Small intestine (tissue), 7 donors: ENCODE measurements around the gene KIF22. TPM values are rescaled to one million over a fixed set of nuclear protein-coding genes. Genes with fewer than 3 reads are reported as not detected.
A peak's percentile ranks its signal among the peaks of the same experiment; 100 is the strongest.

Experiments used
- DNase-seq, 2 donors: peaks; one replicate each; pipeline versions ENCODE4 v3.0.0 to v3.0.0-alpha.2; 2013
- FAIRE-seq: peaks from 2 replicates; lab custom pipeline; 2012; peaks lifted over from hg19 to GRCh38; lab: Jason Lieb, UNC
- H3K27ac ChIP-seq, 3 donors: one replicate each; pipeline ENCODE4 v1.5.1; 2013; ENCODE audit warnings: low read length in 2 of 3, mild to moderate bottlenecking in 2 of 3, control low read depth in 1 of 3, inconsistent platforms in 1 of 3, low read depth in 1 of 3, moderate library complexity in 1 of 3
- H3K27me3 ChIP-seq, 3 donors: one replicate each; pipeline ENCODE4 v1.6.1; 2013; ENCODE audit warnings: low read length in 3 of 3, inconsistent platforms in 1 of 3; ENCODE audit not compliant: control insufficient read depth in 3 of 3, insufficient read depth in 3 of 3
- H3K36me3 ChIP-seq, 3 donors: one replicate each; pipeline ENCODE4 v1.6.1; 2013; ENCODE audit warnings: low read length in 3 of 3, inconsistent platforms in 1 of 3, low read depth in 1 of 3, mild to moderate bottlenecking in 1 of 3, moderate library complexity in 1 of 3; ENCODE audit not compliant: control insufficient read depth in 3 of 3, insufficient read depth in 2 of 3
- H3K4me1 ChIP-seq, 3 donors: one replicate each; pipeline ENCODE4 v1.6.1; 2013; ENCODE audit warnings: low read length in 2 of 3, inconsistent platforms in 1 of 3, low read depth in 1 of 3, mild to moderate bottlenecking in 1 of 3, moderate library complexity in 1 of 3; ENCODE audit not compliant: control insufficient read depth in 3 of 3, insufficient read depth in 2 of 3
- H3K4me3 ChIP-seq, 3 donors: one replicate each; pipeline ENCODE4 v1.5.1; 2013; ENCODE audit warnings: low read length in 3 of 3, control low read depth in 1 of 3, inconsistent platforms in 1 of 3, low read depth in 1 of 3, mild to moderate bottlenecking in 1 of 3, moderate library complexity in 1 of 3
- H3K9me3 ChIP-seq, 2 donors: one replicate each; pipeline ENCODE4 v1.6.1; 2013; ENCODE audit warnings: low read depth in 1 of 2, low read length in 1 of 2; ENCODE audit not compliant: control insufficient read depth in 2 of 2, insufficient read depth in 1 of 2
- WGBS, 3 donors: extraction: QIAGEN DNeasy Blood & Tissue Kit; methylation state at CpG; one replicate each; pipeline ENCODE4 v1.1.7; 2013; 5-methylcytosine and 5-hydroxymethylcytosine counted together
- polyA plus RNA-seq, 4 donors: library from polyadenylated mRNA; stranded (reverse) in 3 of 4; unstranded in 1 of 4; fragments of 200-250 nt in 3 of 4; fragments of 120-200 nt in 1 of 4; gene quantifications; one replicate each; pipeline versions ENCODE4 v1.2.1 to v1.2.3, GENCODE V29; 2013
- donor health status: healthy with polysubstance abuse.
- donor health status: control.
- donor health status: control.
- donor health status: Bipolar disorder and iron deficiency.
- donor health status: healthy.

KIF22 gene
- polyA plus RNA-seq, 4 donors = 17.0 to 61.7 (median 34.5) TPM

DNA sequence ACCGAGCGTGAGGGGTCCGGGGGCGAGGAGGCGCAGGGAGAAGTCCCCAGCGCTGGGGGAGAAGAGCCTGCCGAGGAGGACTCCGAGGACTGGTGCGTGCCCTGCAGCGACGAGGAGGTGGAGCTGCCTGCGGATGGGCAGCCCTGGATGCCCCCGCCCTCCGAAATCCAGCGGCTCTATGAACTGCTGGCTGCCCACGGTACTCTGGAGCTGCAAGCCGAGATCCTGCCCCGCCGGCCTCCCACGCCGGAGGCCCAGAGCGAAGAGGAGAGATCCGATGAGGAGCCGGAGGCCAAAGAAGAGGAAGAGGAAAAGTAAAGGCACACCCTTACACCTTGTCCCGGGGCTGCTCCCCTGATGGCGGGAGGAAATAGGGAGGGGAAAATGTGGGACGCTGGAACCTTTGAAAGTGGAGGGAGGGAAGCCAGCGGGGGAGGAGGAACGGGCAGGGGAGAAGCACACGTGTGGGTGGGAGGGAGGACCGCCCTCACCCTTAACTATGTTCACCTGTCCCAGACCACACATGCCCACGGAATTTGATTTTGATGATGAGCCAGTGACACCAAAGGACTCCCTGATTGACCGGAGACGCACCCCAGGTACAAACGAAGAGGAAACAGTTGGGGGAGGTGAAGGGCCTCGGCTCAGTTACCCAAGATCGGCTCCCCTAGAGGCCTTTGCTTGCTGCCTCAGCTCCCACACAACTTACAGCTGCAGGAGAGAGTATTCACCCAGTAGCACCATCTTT lies 26.3 kb downstream of the KIF22 start:
- Histone ChIP-seq H3K27me3 (peaks cover 0 to 21% (median 0%) of the 10 kb centered on the region in 3 donors), H3K4me3 (peak overlapping the region; percentile 58 to 93 (median 62)), H3K27ac (peak overlapping the region; percentile 80 to 97 (median 96)), H3K9me3 (no peaks in the 10 kb centered on the region), H3K36me3 (peaks cover 0 to 33% (median 2%) of the 10 kb centered on the region in 3 donors), H3K4me1 (peaks cover under 1 to 51% (median 7%) of the 10 kb centered on the region in 3 donors)
- 0 to 1% (median 1%) methylated on average over 36 to 37 of the region's 37 CpGs for WGBS, 3 donors
- no peak for FAIRE-seq
- DNase-seq = peak; percentile 78 to 86

DNA sequence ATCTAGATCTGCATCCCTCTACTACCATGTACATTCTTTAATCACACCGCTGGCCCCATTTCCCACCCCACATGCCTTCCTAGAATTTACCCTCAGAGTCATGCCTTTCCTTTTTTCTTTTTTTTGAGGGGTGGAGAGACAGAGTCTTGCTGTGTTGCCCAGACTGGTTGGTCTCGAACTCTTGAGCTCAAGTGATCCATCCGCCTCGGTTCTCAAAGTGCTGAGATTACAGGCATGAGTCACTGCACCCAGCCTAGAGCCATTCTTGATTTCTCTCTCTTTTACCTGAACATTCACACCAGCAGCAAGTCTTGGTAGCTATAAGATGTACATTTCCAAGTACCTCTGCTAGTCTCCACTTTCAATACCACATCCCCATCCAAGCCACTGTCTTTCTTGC lies 27.5 kb downstream of the KIF22 start:
- Histone ChIP-seq H3K9me3 (no peaks in the 10 kb centered on the region), H3K27me3 (peaks cover 0 to 10% (median 0%) of the 10 kb centered on the region in 3 donors), H3K36me3 (peaks cover 0 to 41% (median 2%) of the 10 kb centered on the region in 3 donors), H3K4me3 (no peak overlapping the region), H3K4me1 (peaks cover 0 to 56% (median 5%) of the 10 kb centered on the region in 3 donors), H3K27ac (peak overlapping the region in 1 of 3 donors; percentile 14)
- WGBS, 3 donors = 45 to 68% (median 65%) methylated on average over 4 of the region's 4 CpGs
- FAIRE-seq (no peak), DNase-seq (no peak)

GRCh38 chr16:29819506-29819905 lies 29.0 kb downstream of the KIF22 start:
- Histone ChIP-seq H3K4me1 (peaks cover 0 to 68% (median 8%) of the 10 kb centered on the region in 3 donors), H3K36me3 (peaks cover 0 to 48% (median 2%) of the 10 kb centered on the region in 3 donors), H3K9me3 (no peaks in the 10 kb centered on the region), H3K4me3 (peak overlapping the region in 1 of 3 donors; percentile 77), H3K27ac (peak overlapping the region; percentile 72 to 97 (median 91)), H3K27me3 (no peaks in the 10 kb centered on the region)
- DNase-seq (peak in 1 of 2 donors; percentile 79), FAIRE-seq (no peak)
- 21 to 63% (median 47%) methylated on average over 15 of the region's 15 CpGs for WGBS, 3 donors

DNA sequence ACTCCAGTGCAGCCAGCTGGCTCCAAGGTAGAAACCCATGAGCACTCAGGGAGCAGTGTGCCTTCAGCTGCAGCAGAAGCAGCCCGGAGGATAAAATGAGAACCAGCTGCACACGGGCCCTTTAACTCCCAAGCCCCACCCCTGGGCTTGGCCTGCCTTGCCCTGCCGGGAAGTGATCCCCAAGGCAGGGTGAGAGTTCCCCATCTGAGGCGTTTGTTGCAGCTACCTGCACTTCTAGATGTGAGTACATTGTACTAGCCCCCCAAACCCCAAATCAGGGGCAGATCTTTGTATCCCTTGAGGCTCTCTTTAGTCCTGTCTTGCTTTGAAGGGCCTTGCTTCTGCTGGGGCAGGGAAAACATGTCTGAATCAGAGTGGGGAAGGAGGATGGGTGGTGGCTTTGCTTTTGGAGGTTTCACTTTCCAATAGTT lies 29.7 kb downstream of the KIF22 start, which contains the start of gene MVP:
MVP (plus strand) TSS at position 192 of the 431 bp plus-strand sequence. CDS start 10,088 bp downstream, outside the sequence.
- Histone ChIP-seq H3K9me3 (no peaks in the 10 kb centered on the region), H3K27me3 (no peaks in the 10 kb centered on the region), H3K36me3 (peaks cover 0 to 49% (median 2%) of the 10 kb centered on the region in 3 donors), H3K4me3 (peak within 1 kb of the TSS; percentile 46 to 87 (median 77)), H3K27ac (peak within 1 kb of the TSS; percentile 84 to 97 (median 91)), H3K4me1 (peaks cover under 1 to 69% (median 15%) of the 10 kb centered on the region in 3 donors)
- DNase-seq = peak; percentile 84 to 91
- WGBS, 3 donors = 0 to 2% (median 0%) methylated on average over 4 of the region's 4 CpGs
- no peak for FAIRE-seq

- H3K4me3 ChIP-seq = peak overlapping the region; percentile 46 to 87 (median 77)
- peak overlapping the region; percentile 84 to 97 (median 91) for H3K27ac ChIP-seq
- DNase-seq (peak; percentile 73 to 96), FAIRE-seq (no peak)
- H3K36me3 ChIP-seq = peaks cover 0 to 56% (median 2%) of the 10 kb centered on the region in 3 donors
- no peaks in the 10 kb centered on the region for H3K9me3 ChIP-seq
- H3K4me1 ChIP-seq = peaks cover 7 to 75% (median 19%) of the 10 kb centered on the region in 3 donors
- no peaks in the 10 kb centered on the region for H3K27me3 ChIP-seq
- WGBS, 3 donors = 1 to 14% (median 3%) methylated on average over 11 of the region's 11 CpGs
These were observed 30.4 kb downstream of the KIF22 start for GRCh38 chr16:29820730-29821642.

- 2 to 29% (median 9%) methylated on average over 7 of the region's 7 CpGs for WGBS, 3 donors
- Histone ChIP-seq H3K36me3 (peaks cover 0 to 58% (median 2%) of the 10 kb centered on the region in 3 donors), H3K27ac (peak overlapping the region; percentile 84 to 97 (median 91)), H3K4me3 (peak overlapping the region; percentile 27 to 77 (median 46)), H3K9me3 (no peaks in the 10 kb centered on the region), H3K27me3 (no peaks in the 10 kb centered on the region), H3K4me1 (peaks cover 9 to 79% (median 22%) of the 10 kb centered on the region in 3 donors)
- DNase-seq = peak in 1 of 2 donors; percentile 78
- no peak for FAIRE-seq
These were observed 31.1 kb downstream of the KIF22 start for GRCh38 chr16:29821643-29822115.

- no peaks in the 10 kb centered on the region for H3K27me3 ChIP-seq
- peak in 1 of 2 donors; percentile 68 for DNase-seq
- no peak overlapping the region for H3K4me3 ChIP-seq
- 17 to 28% (median 23%) methylated on average over 7 of the region's 7 CpGs for WGBS, 3 donors
- FAIRE-seq = no peak
- peaks cover 15 to 81% (median 25%) of the 10 kb centered on the region in 3 donors for H3K4me1 ChIP-seq
- peak overlapping the region; percentile 88 to 90 (median 89) for H3K27ac ChIP-seq
- H3K9me3 ChIP-seq = no peaks in the 10 kb centered on the region
- H3K36me3 ChIP-seq = peaks cover 0 to 42% (median 0%) of the 10 kb centered on the region in 3 donors
These were observed 34.1 kb downstream of the KIF22 start for GRCh38 chr16:29824589-29825144.
